ENCODE measurements around the gene SLITRK1.

Gene SLITRK1

GRCh38 chr13:83865161-83866137, 16.8 kb downstream of the SLITRK1 start:
- no peak for DNase-seq

DNA sequence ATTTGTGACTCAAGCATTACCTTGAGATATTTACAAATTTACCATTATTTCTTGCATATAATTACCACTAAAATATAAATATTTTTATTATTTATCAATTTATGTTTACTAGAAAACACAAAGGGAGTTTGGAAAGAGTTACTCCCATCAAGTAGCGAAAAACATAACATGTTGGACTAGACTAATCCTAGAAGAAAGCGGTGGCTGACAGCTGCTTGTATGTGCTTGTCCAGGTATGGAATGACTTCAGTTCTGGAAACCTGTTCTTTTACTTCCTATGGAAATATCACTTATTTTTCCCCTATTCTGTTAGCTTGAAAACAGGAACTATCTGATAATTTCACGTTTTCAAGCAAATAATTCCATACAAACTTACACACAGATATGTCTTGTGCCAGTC, 28.5 kb downstream of the SLITRK1 start:
- DNase-seq = no peak

DNA sequence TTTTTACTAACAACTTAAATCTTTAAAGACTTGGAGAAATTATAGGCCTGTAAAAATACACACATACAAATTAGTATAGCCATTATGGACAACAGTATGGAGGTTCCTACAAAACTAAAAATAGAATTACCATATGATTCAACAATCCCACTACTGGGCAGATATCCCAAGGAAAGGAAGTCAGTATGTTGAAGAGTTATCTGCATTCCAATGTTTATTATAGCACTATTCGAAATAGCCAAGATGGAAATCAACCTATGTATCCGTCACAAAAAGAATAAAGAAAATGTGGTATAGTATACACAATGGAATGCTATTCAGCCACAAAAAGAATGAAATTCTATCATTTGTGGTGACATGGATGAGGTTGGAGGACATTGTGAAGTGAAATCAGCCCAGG, 37.2 kb downstream of the SLITRK1 start:
- DNase-seq = no peak

- DNase-seq = no peak
These were observed 43.1 kb downstream of the SLITRK1 start for GRCh38 chr13:83839146-83839545.

- no peak for DNase-seq
These were observed 50.5 kb downstream of the SLITRK1 start for GRCh38 chr13:83831796-83832195.

DNA sequence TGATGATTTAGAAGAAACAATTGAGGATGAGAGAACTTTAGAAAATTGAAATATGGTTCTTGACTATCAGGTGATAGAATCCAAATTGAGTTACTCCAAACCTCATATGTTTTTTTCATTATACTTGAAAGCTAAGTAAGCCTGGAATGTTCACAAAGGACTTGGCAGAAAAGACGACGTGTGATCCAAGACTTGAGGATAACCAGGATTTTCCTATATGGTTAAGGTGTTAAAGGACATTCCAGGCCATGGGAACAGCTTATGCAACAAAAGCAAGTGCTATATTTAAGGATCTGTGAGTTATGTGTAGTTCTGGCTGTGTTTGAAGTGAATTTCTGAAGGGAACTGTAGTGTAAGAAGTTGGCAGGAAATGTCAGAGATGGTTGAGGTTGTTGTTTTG, 52.5 kb downstream of the SLITRK1 start:
- no peak for DNase-seq

GRCh38 chr13:83827338-83827737, 54.9 kb downstream of the SLITRK1 start:
- DNase-seq = no peak
